AG04450 (cell line): Measurements from ENCODE around the gene SH3RF3. TPM values are rescaled to one million over a fixed set of nuclear protein-coding genes. Genes with fewer than 3 reads are reported as not detected.

Experiments used
- CTCF ChIA-PET: fragments of 300-600, 350-600 bp; formaldehyde crosslinking; extraction: SDS; loops from one replicate; lab custom pipeline; 2022; ENCODE audit warnings: antibody characterized with exemption, inconsistent platforms; lab: Charles Lee
- POLR2A ChIA-PET: fragments of 350-600 bp; formaldehyde crosslinking; extraction: SDS; loops from one replicate; lab custom pipeline; 2021; ENCODE audit warnings: antibody characterized with exemption, inconsistent platforms; lab: Yijun Ruan, JAX
- DNase-seq: peaks from one replicate; pipeline ENCODE4 v3.0.0-alpha.2; 2011; ENCODE audit warnings: low read depth, low spot score
- H3K27ac ChIP-seq: one replicate; pipeline ENCODE4 v1.5.1; 2012; ENCODE audit warnings: low read depth, low read length, control low read depth
- H3K27me3 ChIP-seq: one replicate; pipeline ENCODE4 v1.6.0; 2012; ENCODE audit warnings: low read length; ENCODE audit not compliant: control insufficient read depth, insufficient read depth
- H3K4me3 ChIP-seq: 2 replicates; pipeline ENCODE4 v1.5.1; 2011; ENCODE audit warnings: mild to moderate bottlenecking, low read depth, low read length, control low read depth
- H3K9me3 ChIP-seq: 2 replicates; pipeline ENCODE4 v1.5.1; 2012; ENCODE audit warnings: low read length; ENCODE audit not compliant: control insufficient read depth, insufficient read depth
- CTCF ChIP-seq: IDR thresholded peaks from 2 replicates; pipeline ENCODE4 v1.5.1; 2011; ENCODE audit warnings: low read depth, low read length, control low read depth, inconsistent platforms
- polyA plus RNA-seq: library from polyadenylated mRNA; depleted of rRNA; stranded (reverse); fragments of >200 nt; gene quantifications from 2 replicates; pipeline ENCODE4 v1.2.3, GENCODE V29; 2011

Gene SH3RF3
- polyA plus RNA-seq, 1 experiment, result 5.7 TPM

- DNase-seq, result no peak
- no peak overlapping the region for H3K27ac ChIP-seq
- no peaks in the 10 kb centered on the region for H3K27me3 ChIP-seq
- ChIA-PET POLR2A (no interaction called here), CTCF (interaction anchor here (0.7 kb wide), 1 partner anchor 12 kb away, joined by 3 read pairs; no protein-coding TSS in a partner anchor)
- TF ChIP-seq CTCF, result no peak
- peaks cover 10% of the 10 kb centered on the region; the same call in 1 of the 2 replicates for H3K9me3 ChIP-seq
- no peak overlapping the region for H3K4me3 ChIP-seq
Observed at GRCh38 chr2:109178968-109179367, 50.0 kb downstream of the SH3RF3 start.

- no peak for DNase-seq
- Histone ChIP-seq H3K27me3 (no peaks in the 10 kb centered on the region), H3K9me3 (peaks cover 10% of the 10 kb centered on the region; the same call in 1 of the 2 replicates), H3K27ac (peak overlapping the region; percentile 35), H3K4me3 (no peak overlapping the region)
- ChIA-PET CTCF (no interaction called here), POLR2A (interaction anchor here (0.5 kb wide), 1 partner anchor 99 kb away, joined by 16 read pairs; no protein-coding TSS in a partner anchor)
- TF ChIP-seq CTCF, result no peak
Observed at GRCh38 chr2:109180786-109181185, 51.8 kb downstream of the SH3RF3 start.

- CTCF ChIA-PET, result no interaction called here
- DNase-seq, result no peak
- Histone ChIP-seq H3K4me3 (no peak overlapping the region), H3K27ac (no peak overlapping the region), H3K27me3 (no peaks in the 10 kb centered on the region), H3K9me3 (peaks cover 10% of the 10 kb centered on the region; the same call in 1 of the 2 replicates)
- no peak for TF ChIP-seq CTCF
- POLR2A ChIA-PET, result no interaction called here
Observed at GRCh38 chr2:109182426-109182825, 53.4 kb downstream of the SH3RF3 start.

- H3K4me3 ChIP-seq, result no peak overlapping the region
- H3K27ac ChIP-seq, result no peak overlapping the region
- no peaks in the 10 kb centered on the region for H3K27me3 ChIP-seq
- no peak for TF ChIP-seq CTCF
- peaks cover 10% of the 10 kb centered on the region; the same call in 1 of the 2 replicates for H3K9me3 ChIP-seq
- ChIA-PET POLR2A (interaction anchor here (0.6 to 0.8 kb wide), 2 partner anchors 9 to 12 kb away, joined by 3 read pairs; no protein-coding TSS in a partner anchor), CTCF (interaction anchor here (0.8 to 1.7 kb wide), 3 partner anchors 17 to 326 kb away, joined by 3 to 5 read pairs (median 4); no protein-coding TSS in a partner anchor)
- DNase-seq, result no peak
Observed at GRCh38 chr2:109183871-109184270, 54.9 kb downstream of the SH3RF3 start.

- H3K9me3 ChIP-seq, result peaks cover 8% of the 10 kb centered on the region; the same call in 1 of the 2 replicates
- ChIA-PET POLR2A (interaction anchor here (0.6 kb wide), 1 partner anchor 9 kb away, joined by 3 read pairs; no protein-coding TSS in a partner anchor), CTCF (interaction anchor here (0.8 to 1.7 kb wide), 3 partner anchors 18 to 326 kb away, joined by 3 to 5 read pairs (median 4); no protein-coding TSS in a partner anchor)
- no peak for TF ChIP-seq CTCF
- H3K27ac ChIP-seq, result peak overlapping the region; percentile 47
- H3K27me3 ChIP-seq, result no peaks in the 10 kb centered on the region
- H3K4me3 ChIP-seq, result no peak overlapping the region
- no peak for DNase-seq
Observed at GRCh38 chr2:109184368-109184767, 55.4 kb downstream of the SH3RF3 start.
